DMS79 (cell line): ENCODE results near the gene KLKB1.
A peak's percentile ranks its signal among the peaks of the same experiment; 100 is the strongest.
"Not testable (repeated sequence)": the region's sequence is repeated elsewhere in the genome, so short reads cannot be mapped to it uniquely, and the experiment has no call there.

Source experiments
- DNase-seq: peaks from one replicate; lab custom pipeline; 2025; lab: John Stamatoyannopoulos, UW

The KLKB1 gene

GRCh38 chr4:186265250-186265649 lies 37.9 kb downstream of the KLKB1 start:
- DNase-seq, result not testable (repeated sequence)

- no peak for DNase-seq
Observed at GRCh38 chr4:186265683-186266652, 38.7 kb downstream of the KLKB1 start, which contains the start of gene F11. Gene F11, plus strand, starts transcription at chr4:186266189. Its CDS starts 948 bp downstream, at chr4:186267137.

GRCh38 chr4:186266729-186267456 lies 39.6 kb downstream of the KLKB1 start:
- DNase-seq, result no peak

- no peak for DNase-seq
Observed at GRCh38 chr4:186271081-186271678, 43.9 kb downstream of the KLKB1 start.

GRCh38 chr4:186272699-186273391 lies 45.5 kb downstream of the KLKB1 start:
- DNase-seq, result no peak

- not testable (repeated sequence) for DNase-seq
Observed at GRCh38 chr4:186273392-186273789, 46.1 kb downstream of the KLKB1 start.

GRCh38 chr4:186283311-186283710 lies 56.0 kb downstream of the KLKB1 start:
- no peak for DNase-seq

- no peak for DNase-seq
Observed at GRCh38 chr4:186285147-186285546, 57.8 kb downstream of the KLKB1 start.

GRCh38 chr4:186286581-186286980 lies 59.3 kb downstream of the KLKB1 start:
- DNase-seq, result no peak

- DNase-seq, result no peak
Observed at GRCh38 chr4:186291256-186291890, 64.1 kb downstream of the KLKB1 start.

- DNase-seq, result no peak
Observed at GRCh38 chr4:186294160-186294559, 66.9 kb downstream of the KLKB1 start.

GRCh38 chr4:186296481-186296880 lies 69.2 kb downstream of the KLKB1 start:
- DNase-seq, result no peak

- DNase-seq, result no peak
Observed at GRCh38 chr4:186297013-186297645, 69.8 kb downstream of the KLKB1 start.

GRCh38 chr4:186298031-186298647 lies 70.8 kb downstream of the KLKB1 start:
- DNase-seq, result no peak

- no peak for DNase-seq
Observed at GRCh38 chr4:186299291-186299690, 72.0 kb downstream of the KLKB1 start.

GRCh38 chr4:186300659-186301390 lies 73.5 kb downstream of the KLKB1 start:
- DNase-seq, result no peak

- DNase-seq, result no peak
Observed at GRCh38 chr4:186304216-186304615, 76.9 kb downstream of the KLKB1 start.

GRCh38 chr4:186304866-186305505 lies 77.7 kb downstream of the KLKB1 start:
- no peak for DNase-seq

GRCh38 chr4:186307497-186307896 lies 80.2 kb downstream of the KLKB1 start:
- DNase-seq, result peak; percentile 18
